Measurements from ENCODE around the gene EMB. TPM values are rescaled to one million over a fixed set of nuclear protein-coding genes. Genes with fewer than 3 reads are reported as not detected.
"Not testable (repeated sequence)": the region's sequence is repeated elsewhere in the genome, so short reads cannot be mapped to it uniquely, and the experiment has no call there.

The EMB gene
- polyA plus RNA-seq, 3 donors, result 4.1 to 5.2 (median 4.4) TPM

DNA sequence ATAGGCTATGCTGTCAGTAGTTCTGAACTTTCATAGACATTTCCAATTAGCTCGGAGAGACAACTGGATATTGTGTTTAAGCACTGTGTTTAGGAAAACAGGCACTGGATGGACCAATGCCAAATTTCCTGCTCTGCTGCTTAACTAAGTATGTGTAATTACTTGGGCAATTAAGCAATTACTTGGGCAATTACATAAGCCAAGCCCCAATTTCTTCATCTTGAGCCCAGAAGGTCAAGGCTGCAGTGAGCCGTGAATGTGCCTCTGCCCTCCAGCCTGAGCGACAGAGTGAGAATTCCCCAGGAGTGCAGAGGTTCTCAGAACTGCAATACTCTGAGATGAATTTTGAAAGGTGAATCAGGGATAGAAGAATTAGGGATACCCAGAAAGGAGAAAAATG is 3.0 kb downstream of the EMB start:
- not testable (repeated sequence) for DNase-seq (ENCODE audit: extremely low read depth in 1 of 11, low read depth in 9 of 11, low spot score in 4 of 11)

DNA sequence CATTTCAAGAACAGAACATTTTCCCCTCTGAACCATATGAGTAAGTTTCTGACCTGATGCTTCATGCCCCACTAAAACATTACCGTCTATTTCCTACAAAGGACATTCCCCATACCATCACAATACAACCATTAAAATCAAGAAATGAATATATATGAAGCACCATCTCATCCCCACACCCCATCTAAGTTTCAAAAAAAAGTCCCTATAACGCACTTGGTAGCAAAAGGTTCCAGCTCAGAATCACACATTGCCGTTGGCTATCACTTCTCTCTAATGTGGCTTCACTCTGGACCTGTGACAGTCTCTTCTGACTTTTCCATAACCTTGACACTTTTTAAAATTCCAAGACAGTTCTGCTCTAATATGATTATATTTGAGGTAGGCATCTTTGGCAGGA is 5.9 kb downstream of the EMB start:
- DNase-seq (ENCODE audit: extremely low read depth in 1 of 11, low read depth in 9 of 11, low spot score in 4 of 11), result no peak

DNA sequence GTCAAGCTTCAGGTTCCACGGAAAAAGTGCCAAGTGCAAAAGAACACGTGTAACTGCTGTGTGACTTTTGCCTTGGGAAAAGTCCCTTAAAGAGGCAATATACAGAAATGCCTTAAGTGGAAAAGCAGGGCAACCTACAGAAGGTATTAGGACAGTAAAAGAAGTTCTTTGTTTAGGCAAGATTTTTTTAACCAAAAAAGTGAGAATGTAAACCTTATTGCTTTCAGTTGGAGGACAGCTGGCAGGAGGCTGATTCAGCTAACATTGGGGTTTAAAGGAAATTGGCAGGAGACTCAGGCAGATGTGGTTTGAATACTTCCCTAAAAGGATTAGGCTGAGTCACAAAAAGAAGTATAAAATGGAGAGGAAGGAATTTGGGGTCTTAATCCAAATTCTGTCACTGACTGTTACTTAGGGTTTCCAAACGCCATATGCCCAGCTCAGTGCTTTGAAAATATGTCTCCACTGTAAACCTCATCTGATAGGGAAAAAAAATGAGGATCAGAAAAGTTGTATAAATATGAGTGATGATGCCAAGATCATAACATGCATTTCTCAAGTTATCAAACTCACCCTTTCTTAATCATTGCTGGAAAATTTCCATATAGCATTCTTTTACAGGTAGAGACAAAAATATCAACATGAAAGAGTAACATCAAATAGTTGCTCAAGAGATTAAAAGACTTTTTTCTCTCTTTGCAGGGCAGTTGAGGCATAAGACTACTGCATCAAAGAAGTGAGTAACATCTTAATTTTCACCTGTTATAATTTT is 9.8 kb downstream of the EMB start:
- DNase-seq (ENCODE audit: extremely low read depth in 1 of 11, low read depth in 9 of 11, low spot score in 4 of 11), result not testable (repeated sequence)

DNA sequence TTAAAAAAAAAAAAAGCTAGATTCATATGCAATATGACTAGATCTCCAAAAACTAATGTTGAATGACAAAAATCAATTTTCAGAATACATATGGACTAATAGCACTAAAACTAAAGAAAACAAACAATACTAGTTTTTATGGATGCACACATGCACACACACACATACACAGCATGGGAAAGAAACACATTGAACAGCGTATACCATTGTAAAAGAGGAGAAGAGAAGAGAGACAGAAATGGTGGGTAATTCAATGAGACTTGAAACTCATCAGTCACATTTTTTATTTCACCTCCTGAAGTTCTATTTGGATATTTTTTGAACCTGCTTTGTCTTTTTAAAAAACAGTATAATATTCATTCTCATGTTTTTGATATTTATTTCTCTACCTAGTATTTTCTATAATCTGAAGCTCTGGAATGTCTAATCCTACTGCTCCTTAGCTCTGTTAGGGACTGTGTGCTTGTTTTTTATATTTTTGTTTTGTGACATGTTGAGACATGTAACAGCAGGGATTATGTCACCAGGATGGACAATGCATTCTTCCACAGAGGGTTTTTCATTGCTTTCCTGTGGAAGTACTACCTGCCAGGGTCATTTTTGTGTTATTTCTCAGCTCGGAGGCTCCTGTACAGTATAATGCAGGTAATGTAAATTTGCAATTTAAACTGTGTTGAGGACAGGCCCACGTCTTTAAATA is 17.8 kb downstream of the EMB start:
- DNase-seq (ENCODE audit: extremely low read depth in 1 of 11, low read depth in 9 of 11, low spot score in 4 of 11), result not testable (repeated sequence)

DNA sequence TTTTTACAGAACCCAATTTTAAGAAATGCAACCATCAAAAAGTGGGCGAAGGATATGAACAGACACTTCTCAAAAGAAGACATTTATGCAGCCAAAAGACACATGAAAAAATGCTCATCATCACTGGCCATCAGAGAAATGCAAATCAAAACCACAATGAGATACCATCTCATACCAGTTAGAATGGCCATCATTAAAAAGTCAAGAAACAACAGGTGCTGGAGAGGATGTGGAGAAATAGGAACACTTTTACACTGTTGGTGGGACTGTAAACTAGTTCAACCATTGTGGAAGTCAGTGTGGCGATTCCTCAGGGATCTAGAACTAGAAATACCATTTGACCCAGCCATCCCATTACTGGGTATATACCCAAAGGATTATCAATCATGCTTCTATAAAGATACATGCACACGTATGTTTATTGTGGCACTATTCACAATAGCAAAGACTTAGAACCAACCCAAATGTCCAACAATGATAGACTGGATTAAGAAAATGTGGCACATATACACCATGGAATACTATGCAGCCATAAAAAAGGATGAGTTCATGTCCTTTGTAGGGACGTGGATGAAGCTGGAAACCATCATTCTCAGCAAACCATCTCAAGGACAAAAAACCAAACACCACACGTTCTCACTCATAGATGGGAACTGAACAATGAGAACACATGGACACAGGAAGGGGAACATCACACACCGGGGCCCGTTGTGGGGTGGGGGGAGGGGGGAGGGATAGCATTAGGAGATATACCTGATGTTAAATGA is 19.7 kb downstream of the EMB start:
- DNase-seq (ENCODE audit: extremely low read depth in 1 of 11, low read depth in 9 of 11, low spot score in 4 of 11), result not testable (repeated sequence)

DNA sequence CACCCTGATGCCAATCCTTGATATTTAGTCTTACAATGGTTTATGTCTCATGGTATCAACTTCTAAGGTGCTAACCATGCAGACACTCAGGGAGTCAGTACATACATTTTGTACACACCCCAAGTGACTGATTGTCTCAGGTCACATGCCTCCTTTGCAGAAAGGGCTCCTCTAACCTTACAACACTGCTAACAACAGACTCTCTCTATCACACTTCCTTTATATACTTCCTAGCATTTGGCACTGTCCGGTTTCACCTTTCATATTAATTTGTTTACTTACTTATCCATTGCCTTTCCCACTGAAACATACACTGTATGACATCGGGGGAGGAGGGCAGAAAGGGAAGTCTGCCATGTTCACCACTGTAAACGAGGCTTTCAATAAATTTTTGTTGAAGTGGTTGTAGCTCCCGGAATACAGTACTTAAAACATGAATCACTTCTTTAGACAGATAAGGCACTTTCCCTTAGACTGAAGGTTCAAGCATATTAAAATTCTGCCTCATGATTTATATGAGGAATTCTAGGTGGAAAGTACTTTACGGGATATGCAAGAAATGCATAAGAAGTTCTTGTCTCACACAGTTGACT is 20.6 kb downstream of the EMB start:
- DNase-seq (ENCODE audit: extremely low read depth in 1 of 11, low read depth in 9 of 11, low spot score in 4 of 11), result no peak

DNA sequence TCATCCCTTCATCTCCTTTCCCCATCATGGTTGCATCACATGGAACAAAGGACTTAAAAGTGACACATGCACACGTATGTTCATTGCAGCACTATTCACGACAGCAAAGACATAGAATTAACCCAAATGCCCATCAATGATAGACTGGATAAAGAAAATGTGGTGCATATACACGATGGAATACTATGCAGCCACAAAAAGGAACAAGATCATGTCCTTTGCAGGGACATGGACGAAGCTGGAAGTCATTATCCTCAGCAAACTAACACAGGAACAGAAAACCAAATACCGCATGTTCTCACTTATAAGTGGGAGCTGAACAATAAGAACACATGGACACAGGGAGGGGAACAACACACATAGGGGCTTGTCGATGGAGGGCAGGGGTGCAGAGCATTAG is 21.4 kb downstream of the EMB start:
- DNase-seq (ENCODE audit: extremely low read depth in 1 of 11, low read depth in 9 of 11, low spot score in 4 of 11), result not testable (repeated sequence)

DNA sequence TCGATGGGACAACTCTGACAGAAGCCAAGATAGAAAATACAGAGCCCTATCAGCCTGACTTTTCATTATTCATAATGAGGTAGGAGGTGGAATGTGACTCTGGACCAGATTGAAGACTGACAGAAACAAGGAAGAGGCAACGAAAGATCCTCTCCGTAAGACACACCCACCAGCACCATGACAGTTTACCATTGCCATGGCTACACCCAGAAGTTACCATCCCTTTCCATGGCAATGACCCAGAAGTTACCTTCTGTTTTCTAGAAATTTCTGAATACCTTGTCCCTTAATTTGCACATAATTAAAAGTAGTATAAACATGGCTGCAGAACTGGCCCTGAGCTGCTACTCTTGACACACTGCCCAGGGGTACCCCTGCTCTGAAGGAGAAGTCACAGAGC is 24.5 kb downstream of the EMB start:
- not testable (repeated sequence) for DNase-seq (ENCODE audit: extremely low read depth in 1 of 11, low read depth in 9 of 11, low spot score in 4 of 11)

DNA sequence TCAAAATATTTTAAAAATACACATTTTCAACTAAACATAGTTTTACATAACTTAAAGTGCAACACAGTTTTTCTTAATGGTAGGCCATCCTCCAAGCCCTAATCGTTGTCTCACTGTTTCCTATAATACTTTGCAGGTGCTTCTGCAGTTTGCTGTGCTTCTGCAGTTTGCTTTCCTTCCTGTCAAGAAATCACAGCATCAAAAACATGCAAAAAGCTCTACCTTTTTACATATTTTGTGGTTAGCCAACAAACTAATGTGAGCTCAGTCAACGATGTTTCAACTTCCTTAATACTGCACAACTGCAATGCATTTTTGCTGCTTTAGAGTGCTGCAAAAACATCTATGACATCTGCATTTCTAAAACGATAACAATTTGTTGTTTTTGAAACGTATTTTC is 25.2 kb downstream of the EMB start:
- DNase-seq (ENCODE audit: extremely low read depth in 1 of 11, low read depth in 9 of 11, low spot score in 4 of 11), result no peak

DNA sequence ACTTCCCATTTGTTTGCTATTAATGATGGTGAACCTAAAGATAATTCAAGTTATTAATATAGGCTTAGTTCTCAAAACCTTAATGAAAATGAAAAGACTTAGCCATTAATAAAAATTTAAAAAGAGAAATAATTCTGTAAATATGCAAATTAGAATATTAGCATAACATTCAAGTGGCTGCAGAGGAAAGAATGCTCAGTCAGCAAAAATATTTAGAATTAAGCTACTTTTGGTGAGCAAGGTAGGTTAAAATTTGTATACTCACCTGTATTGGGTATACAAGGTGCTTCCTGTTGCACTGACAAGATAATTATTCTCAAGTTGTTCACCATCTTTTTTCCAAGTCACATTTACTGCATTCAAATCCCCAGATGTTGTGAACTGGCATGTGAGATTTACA is 30.2 kb downstream of the EMB start:
- not testable (repeated sequence) for DNase-seq (ENCODE audit: extremely low read depth in 1 of 11, low read depth in 9 of 11, low spot score in 4 of 11)

DNA sequence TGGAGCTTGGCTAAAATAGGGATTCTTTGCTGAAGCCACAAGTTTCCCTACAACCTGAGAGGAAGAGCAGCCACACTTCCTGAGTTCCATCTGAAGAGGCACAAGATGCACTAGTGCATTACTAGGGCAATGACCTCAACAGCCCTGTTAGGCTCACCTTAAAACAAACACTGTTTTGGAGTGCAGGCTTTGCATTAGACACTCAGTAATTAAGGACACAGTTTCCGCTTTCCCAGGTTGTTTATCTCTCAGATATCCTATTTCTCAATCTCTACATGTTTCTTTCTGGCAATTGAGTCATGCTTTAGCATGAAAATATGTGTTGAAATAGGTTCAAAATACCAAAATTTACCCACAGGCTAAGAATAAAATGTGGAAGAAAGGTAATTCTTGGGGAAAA is 34.2 kb downstream of the EMB start:
- peak in 3 of 11 donors; percentile 0 to 6 (median 3) for DNase-seq (ENCODE audit: extremely low read depth in 1 of 11, low read depth in 9 of 11, low spot score in 4 of 11)

DNA sequence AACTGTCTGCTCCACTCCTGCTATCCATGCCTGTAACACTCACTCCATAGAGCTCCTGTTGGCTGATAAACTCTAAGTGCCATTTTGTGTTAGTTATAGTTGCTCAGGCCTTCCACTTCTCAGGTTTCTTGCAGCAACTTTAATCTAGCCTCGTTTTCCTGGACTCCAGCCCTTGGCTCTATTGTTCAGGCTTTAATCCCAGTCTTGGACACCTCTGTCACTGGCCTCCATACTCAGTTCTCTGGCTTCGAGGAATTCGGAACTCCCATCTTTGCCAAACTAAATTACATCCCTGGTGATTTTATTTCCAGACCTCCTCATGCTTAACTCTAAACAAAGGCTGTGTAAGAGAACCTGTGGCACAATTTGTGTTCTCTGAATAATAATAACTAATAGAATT is 39.8 kb downstream of the EMB start:
- no peak for DNase-seq (ENCODE audit: extremely low read depth in 1 of 11, low read depth in 9 of 11, low spot score in 4 of 11)

DNA sequence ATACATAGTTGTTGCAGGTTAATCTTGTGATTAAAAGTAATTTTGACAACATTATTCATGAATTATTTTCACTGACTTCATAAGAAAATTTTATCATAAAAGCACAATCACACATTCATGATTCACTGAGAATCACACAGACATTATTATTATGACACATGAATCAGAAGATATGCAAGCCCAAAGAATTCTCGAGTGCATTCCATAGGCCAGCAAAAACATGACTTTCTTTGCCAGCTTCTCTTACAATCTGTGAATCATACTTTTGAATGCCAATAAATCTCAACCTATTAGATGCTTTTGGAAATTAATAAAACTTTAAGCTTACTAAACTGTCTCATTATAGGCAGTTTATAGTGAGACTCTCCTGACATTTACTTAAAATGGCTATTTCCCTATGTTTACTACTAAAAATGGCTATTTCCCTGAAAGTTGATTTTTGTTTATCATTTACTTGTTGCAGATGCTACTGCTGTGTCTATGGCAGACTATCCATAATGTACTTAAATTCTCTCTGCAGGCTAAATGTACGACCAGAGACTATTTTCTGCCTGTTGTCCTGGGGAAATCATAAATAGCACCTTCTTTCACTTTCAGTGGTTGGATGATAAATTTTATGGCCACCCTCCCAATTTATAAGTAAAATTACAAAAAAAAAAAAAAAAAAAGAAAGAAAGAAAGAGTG is 47.0 kb downstream of the EMB start:
- not testable (repeated sequence) for DNase-seq (ENCODE audit: extremely low read depth in 1 of 11, low read depth in 9 of 11, low spot score in 4 of 11)

DNA sequence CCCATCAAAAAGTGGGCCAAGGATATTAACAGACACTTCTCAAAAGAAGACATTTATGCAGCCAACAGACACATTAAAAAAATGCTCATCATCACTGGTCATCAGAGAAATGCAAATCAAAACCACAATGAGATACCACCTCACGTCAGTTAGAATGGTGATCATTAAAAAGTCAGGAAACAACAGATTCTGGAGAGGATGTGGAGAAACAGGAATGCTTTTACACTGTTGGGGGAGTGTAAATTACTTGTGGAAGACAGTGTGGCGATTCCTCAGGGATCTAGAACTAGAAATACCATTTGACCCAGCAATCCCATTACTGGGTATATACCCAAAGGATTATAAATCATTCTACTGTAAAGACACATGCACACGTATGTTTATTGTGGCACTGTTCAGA is 48.8 kb downstream of the EMB start:
- DNase-seq (ENCODE audit: extremely low read depth in 1 of 11, low read depth in 9 of 11, low spot score in 4 of 11), result not testable (repeated sequence)

DNA sequence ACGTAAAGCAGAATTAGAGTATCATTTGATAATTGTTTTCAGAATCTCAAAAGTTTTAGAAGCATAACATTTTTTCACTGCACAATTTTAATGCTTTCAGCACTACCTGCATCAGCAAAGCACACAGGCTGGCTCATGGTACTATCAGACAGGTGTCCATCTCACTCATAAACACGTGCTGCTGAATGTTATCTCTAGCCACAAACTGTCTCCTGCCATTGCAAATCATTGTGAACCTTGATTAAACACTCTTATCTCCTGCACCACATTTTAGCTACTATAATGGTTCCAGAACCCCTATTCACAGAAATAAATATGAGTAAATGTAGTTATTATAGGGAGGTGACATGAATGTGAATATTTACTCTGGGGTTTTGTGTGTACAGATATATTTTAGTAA is 56.7 kb downstream of the EMB start:
- not testable (repeated sequence) for DNase-seq (ENCODE audit: extremely low read depth in 1 of 11, low read depth in 9 of 11, low spot score in 4 of 11)

DNA sequence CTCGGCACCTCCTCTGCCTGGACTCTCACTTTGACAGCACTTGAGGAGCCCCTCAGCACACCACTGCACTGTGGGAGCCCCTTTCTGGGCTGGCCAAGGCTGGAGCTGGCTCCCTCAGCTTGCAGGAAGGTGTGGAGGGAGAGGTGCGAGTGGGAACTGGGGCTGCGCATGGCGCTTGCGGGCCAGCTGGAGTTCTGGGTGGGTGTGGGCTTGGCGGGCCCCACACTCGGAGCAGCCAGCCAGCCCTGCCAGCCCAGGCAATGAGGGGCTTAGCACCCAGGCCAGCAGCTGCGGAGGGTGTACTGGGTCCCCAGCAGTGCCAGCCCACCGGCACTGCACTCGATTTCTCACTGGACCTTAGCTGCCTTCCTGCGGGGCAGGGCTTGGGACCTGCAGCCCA is 64.4 kb downstream of the EMB start:
- not testable (repeated sequence) for DNase-seq (ENCODE audit: extremely low read depth in 1 of 11, low read depth in 9 of 11, low spot score in 4 of 11)

DNA sequence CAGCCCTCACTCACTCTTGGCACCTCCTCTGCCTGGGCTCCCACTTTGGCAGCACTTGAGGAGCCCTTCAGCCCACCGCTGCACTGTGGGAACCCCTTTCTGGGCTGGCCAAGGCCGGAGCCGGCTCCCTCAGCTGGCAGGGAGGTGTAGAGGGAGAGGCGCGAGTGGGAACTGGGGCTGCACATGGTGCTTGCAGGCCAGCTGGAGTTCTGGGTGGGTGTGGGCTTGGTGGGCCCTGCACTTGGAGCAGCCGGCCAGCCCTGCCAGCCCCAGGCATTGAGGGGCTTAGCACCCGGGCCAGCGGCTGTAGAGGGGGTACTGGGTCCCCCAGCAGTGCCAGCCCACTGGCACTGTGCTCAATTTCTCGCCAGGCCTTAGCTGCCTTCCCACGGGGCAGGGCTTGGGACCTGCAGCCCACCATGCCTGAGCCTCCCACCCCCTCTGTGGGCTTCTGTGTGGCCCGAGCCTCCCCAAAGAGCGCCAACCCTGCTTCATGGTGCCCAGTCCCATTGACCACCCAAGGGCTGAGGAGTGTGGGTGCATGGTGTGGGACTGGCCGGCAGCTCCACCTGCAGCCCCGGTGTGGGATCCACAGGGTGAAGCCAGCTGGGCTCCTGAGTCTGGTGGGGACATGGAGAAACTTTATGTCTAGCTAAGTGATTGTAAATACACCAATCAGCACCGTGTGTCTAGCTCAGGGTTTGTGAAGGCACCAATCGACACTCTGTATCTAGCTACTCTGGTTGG is 71.6 kb downstream of the EMB start:
- not testable (repeated sequence) for DNase-seq (ENCODE audit: extremely low read depth in 1 of 11, low read depth in 9 of 11, low spot score in 4 of 11)

Measured in renal cortex interstitium (tissue), 11 donors.